CD4-positive, alpha-beta T cell (primary cell): ENCODE results near the gene TRAF3. TPM values are rescaled to one million over a fixed set of nuclear protein-coding genes. Genes with fewer than 3 reads are reported as not detected.

Source experiments
- ATAC-seq: fragments of 200-7000 bp; cut with Tn5 transposase; one replicate; pipeline ENCODE4 v1.10.0; 2022; ENCODE audit warnings: mild to moderate bottlenecking; ENCODE audit not compliant: poor library complexity
- CTCF ChIA-PET: fragments of 350-600 bp; sonication (Branson Sonifier 250); formaldehyde crosslinking; loops from one replicate; lab custom pipeline; 2021; ENCODE audit warnings: antibody characterized with exemption, inconsistent platforms; lab: Charles Lee
- POLR2A ChIA-PET: fragments of 350-600 bp; sonication (Branson Sonifier 250); formaldehyde crosslinking; loops from one replicate; lab custom pipeline; 2021; ENCODE audit warnings: antibody characterized with exemption, inconsistent platforms; lab: Charles Lee
- DNase-seq, 14 experiments: peaks; one replicate each; pipeline ENCODE4 v3.0.0-alpha.2; 2013 to 2020; ENCODE audit warnings: mixed read lengths in 2 of 14
- H3K27ac ChIP-seq, 2 donors: one replicate each; pipeline versions ENCODE4 v1.5.1 to v1.7.0; 2013; ENCODE audit warnings: low read length in 2 of 2, low read depth in 1 of 2, mild to moderate bottlenecking in 1 of 2
- H3K27me3 ChIP-seq, 2 experiments: 1 replicate in 1 of 2; 2 replicates in 1 of 2; pipeline versions ENCODE4 v1.6.1 to v1.7.0; 2013; ENCODE audit warnings: low read length in 2 of 2, control low read depth in 1 of 2, mild to moderate bottlenecking in 1 of 2, moderate library complexity in 1 of 2; ENCODE audit not compliant: insufficient read depth in 2 of 2, control insufficient read depth in 1 of 2
- H3K36me3 ChIP-seq: one replicate; pipeline ENCODE4 v1.6.1; 2013; ENCODE audit warnings: low read length, control low read depth; ENCODE audit not compliant: insufficient read depth
- H3K4me1 ChIP-seq: one replicate; pipeline ENCODE4 v1.6.1; 2013; ENCODE audit warnings: low read length, control low read depth; ENCODE audit not compliant: insufficient read depth
- H3K4me3 ChIP-seq: one replicate; pipeline ENCODE4 v1.5.1; 2013; ENCODE audit warnings: mild to moderate bottlenecking, low read length, moderate library complexity
- H3K9me3 ChIP-seq, 2 experiments: 1 replicate in 1 of 2; 2 replicates in 1 of 2; pipeline versions ENCODE4 v1.6.1 to v1.7.0; 2013; ENCODE audit warnings: low read length in 2 of 2, mild to moderate bottlenecking in 2 of 2, control low read depth in 1 of 2, moderate library complexity in 1 of 2; ENCODE audit not compliant: control insufficient read depth in 1 of 2, insufficient read depth in 1 of 2
- H3K27ac Mint-ChIP-seq: one replicate; pipeline ENCODE4 v1.8.0; 2020; ENCODE audit warnings: mixed read lengths
- H3K27me3 Mint-ChIP-seq: one replicate; pipeline ENCODE4 v1.8.0; 2021; ENCODE audit warnings: mixed read lengths
- H3K36me3 Mint-ChIP-seq: one replicate; pipeline ENCODE4 v1.8.0; 2021; ENCODE audit warnings: low read depth, mixed read lengths
- H3K4me1 Mint-ChIP-seq: one replicate; pipeline ENCODE4 v1.8.0; 2021; ENCODE audit warnings: low read depth, mixed read lengths
- H3K4me3 Mint-ChIP-seq: one replicate; pipeline ENCODE4 v1.8.0; 2020; ENCODE audit warnings: mild to moderate bottlenecking, mixed read lengths
- H3K9me3 Mint-ChIP-seq: one replicate; pipeline ENCODE4 v1.8.0; 2020; ENCODE audit warnings: mixed read lengths
- CTCF ChIP-seq: fragments of 200-600 bp; IDR thresholded peaks from one replicate; pipeline ENCODE4 v1.8.0; 2022; ENCODE audit warnings: antibody characterized with exemption, mild to moderate bottlenecking
- intact Hi-C, 2 experiments: fragments of 100-400 bp; cut with DNase I in 1 of 2; cut with micrococcal nuclease in 1 of 2; formaldehyde crosslinking; loops; one replicate each; pipeline versions ENCODE4 v1.15.1 to v1.9.0; 2023 to 2025; cut with DNase I, micrococcal nuclease
- total RNA-seq, 174 experiments: library from RNA in 2 of 174; stranded (reverse) in 2 of 174; gene quantifications; one replicate each; pipeline ENCODE4 v1.2.3 and lab custom pipeline; 2021 to 2026

The TRAF3 gene
- total RNA-seq, 2 experiments from 2014 or later = 27.1 to 32.4 TPM

GRCh38 chr14:102909462-102909861 lies 132.2 kb downstream of the TRAF3 start:
- H3K4me3 Mint-ChIP-seq = no peak overlapping the region
- peaks cover 38% of the 10 kb centered on the region for H3K36me3 Mint-ChIP-seq
- no peaks in the 10 kb centered on the region for H3K9me3 Mint-ChIP-seq
- no peaks in the 10 kb centered on the region for H3K4me1 Mint-ChIP-seq
- Histone ChIP-seq H3K36me3 (peaks cover 30% of the 10 kb centered on the region), H3K27ac (no peak overlapping the region), H3K4me1 (no peaks in the 10 kb centered on the region), H3K27me3 (no peaks in the 10 kb centered on the region), H3K9me3 (no peaks in the 10 kb centered on the region), H3K4me3 (no peak overlapping the region)
- no peak for DNase-seq
- no peak overlapping the region for H3K27ac Mint-ChIP-seq
- ChIA-PET CTCF (no interaction called here), POLR2A (no interaction called here)
- ATAC-seq = no peak
- intact Hi-C loops = no loop called here
- no peak for TF ChIP-seq CTCF
- H3K27me3 Mint-ChIP-seq = no peaks in the 10 kb centered on the region

- no peaks in the 10 kb centered on the region for H3K4me1 Mint-ChIP-seq
- no peaks in the 10 kb centered on the region for H3K27me3 ChIP-seq
- H3K27ac ChIP-seq = no peak overlapping the region
- H3K36me3 ChIP-seq = peaks cover 30% of the 10 kb centered on the region
- no peak overlapping the region for H3K4me3 ChIP-seq
- POLR2A ChIA-PET = no interaction called here
- no peak for TF ChIP-seq CTCF
- CTCF ChIA-PET = no interaction called here
- intact Hi-C loops = no loop called here
- H3K27ac Mint-ChIP-seq = no peak overlapping the region
- H3K9me3 ChIP-seq = no peaks in the 10 kb centered on the region
- DNase-seq = no peak
- H3K27me3 Mint-ChIP-seq = no peaks in the 10 kb centered on the region
- no peak overlapping the region for H3K4me3 Mint-ChIP-seq
- no peaks in the 10 kb centered on the region for H3K9me3 Mint-ChIP-seq
- peaks cover 38% of the 10 kb centered on the region for H3K36me3 Mint-ChIP-seq
- ATAC-seq = no peak
- no peaks in the 10 kb centered on the region for H3K4me1 ChIP-seq
Observed at GRCh38 chr14:102909911-102910310, 132.7 kb downstream of the TRAF3 start.

- H3K4me3 Mint-ChIP-seq = no peak overlapping the region
- no peak overlapping the region for H3K27ac Mint-ChIP-seq
- no peaks in the 10 kb centered on the region for H3K9me3 Mint-ChIP-seq
- intact Hi-C loops = no loop called here
- TF ChIP-seq CTCF = no peak
- peaks cover 33% of the 10 kb centered on the region for H3K36me3 Mint-ChIP-seq
- Histone ChIP-seq H3K4me1 (no peaks in the 10 kb centered on the region), H3K4me3 (no peak overlapping the region), H3K27ac (no peak overlapping the region), H3K36me3 (peaks cover 24% of the 10 kb centered on the region), H3K9me3 (no peaks in the 10 kb centered on the region), H3K27me3 (no peaks in the 10 kb centered on the region)
- no peak for ATAC-seq
- POLR2A ChIA-PET = no interaction called here
- H3K27me3 Mint-ChIP-seq = no peaks in the 10 kb centered on the region
- H3K4me1 Mint-ChIP-seq = no peaks in the 10 kb centered on the region
- CTCF ChIA-PET = no interaction called here
- DNase-seq = no peak
Observed at GRCh38 chr14:102910442-102910841, 133.2 kb downstream of the TRAF3 start.
